Thyroid gland (tissue), 4 donors: ENCODE measurements around the gene LGI1. TPM values are rescaled to one million over a fixed set of nuclear protein-coding genes. Genes with fewer than 3 reads are reported as not detected.
A peak's percentile ranks its signal among the peaks of the same experiment; 100 is the strongest.

Source experiments
- DNase-seq, 2 donors: peaks; one replicate each; pipeline ENCODE4 v3.0.0-alpha.2; 2019
- H3K27ac ChIP-seq, 3 donors: fragments of 200-600 bp; sonication (generic); 1 replicate in 2 of 3; 2 replicates in 1 of 3; pipeline ENCODE4 v1.5.1; 2016 to 2019; ENCODE audit warnings: mild to moderate bottlenecking in 1 of 3, moderate library complexity in 1 of 3
- H3K27me3 ChIP-seq: fragments of 200-600 bp; sonication (generic); one replicate; pipeline ENCODE4 v1.5.1; 2019
- H3K36me3 ChIP-seq, 2 donors: fragments of 200-600 bp; sonication (generic); one replicate each; pipeline ENCODE4 v1.5.1; 2016 to 2019
- H3K4me1 ChIP-seq, 2 donors: fragments of 200-600 bp; sonication (generic); one replicate each; pipeline ENCODE4 v1.5.1; 2017 to 2019
- H3K4me3 ChIP-seq, 3 donors: fragments of 200-600 bp; sonication (generic); replicated peaks in 1 of 3; 1 replicate in 2 of 3; 2 replicates in 1 of 3; pipeline ENCODE4 v1.5.1; 2016; ENCODE audit warnings: mild to moderate bottlenecking in 1 of 3
- H3K9me3 ChIP-seq: fragments of 200-600 bp; sonication (generic); one replicate; pipeline ENCODE4 v1.5.1; 2017
- CTCF ChIP-seq, 6 experiments: fragments of 200-600 bp in 3 of 6; fragments of 450-650 bp in 3 of 6; sonication (generic) in 3 of 6; IDR thresholded peaks; one replicate each; pipeline ENCODE4 v1.5.1; 2016 to 2019; ENCODE audit warnings: antibody characterized with exemption in 6 of 6, mild to moderate bottlenecking in 2 of 6, inconsistent platforms in 1 of 6, moderate library complexity in 1 of 6
- POLR2A ChIP-seq, 2 donors: fragments of 450-650 bp; IDR thresholded peaks; one replicate each; pipeline ENCODE4 v1.6.1; 2017; ENCODE audit warnings: antibody characterized with exemption in 2 of 2, mild to moderate bottlenecking in 2 of 2, moderate library complexity in 1 of 2
- WGBS, 2 donors: methylation state at CpG; one replicate each; pipeline ENCODE4 v1.1.5; 2017; 5-methylcytosine and 5-hydroxymethylcytosine counted together
- intact Hi-C: fragments of 100-400 bp; cut with DNase I; formaldehyde crosslinking; loops from one replicate; pipeline ENCODE4 v1.15.1; 2023
- total RNA-seq, 4 donors: library from RNA; depleted of rRNA; stranded (reverse); fragments of >200 nt; gene quantifications; one replicate each; pipeline ENCODE4 v1.2.3, GENCODE V29; 2016

The LGI1 gene
- total RNA-seq, 4 donors from 2014 or later, result not detected

- WGBS, 2 donors, result 44 to 46% methylated on average over 3 of the region's 3 CpGs
- Histone ChIP-seq H3K27me3 (no peaks in the 10 kb centered on the region), H3K4me3 (no peak overlapping the region), H3K9me3 (no peaks in the 10 kb centered on the region), H3K4me1 (no peaks in the 10 kb centered on the region), H3K27ac (no peak overlapping the region), H3K36me3 (no peaks in the 10 kb centered on the region)
- intact Hi-C loops, result no loop called here
- no peak for DNase-seq
- TF ChIP-seq CTCF (IDR thresholded peaks at IDR 0.05), result no peak
- TF ChIP-seq POLR2A (IDR thresholded peaks at IDR 0.05), result no peak
These were observed 84.2 kb downstream of the LGI1 start for GRCh38 chr10:93841961-93842360.

- TF ChIP-seq POLR2A (IDR thresholded peaks at IDR 0.05), result no peak
- no peak for TF ChIP-seq CTCF (IDR thresholded peaks at IDR 0.05)
- Histone ChIP-seq H3K36me3 (no peaks in the 10 kb centered on the region), H3K4me1 (no peaks in the 10 kb centered on the region), H3K4me3 (no peak overlapping the region), H3K9me3 (no peaks in the 10 kb centered on the region), H3K27me3 (no peaks in the 10 kb centered on the region), H3K27ac (no peak overlapping the region)
- DNase-seq, result peak; percentile 3 to 15
- WGBS, 2 donors, result 78 to 80% methylated on average over 4 to 14 of the region's 30 CpGs
- intact Hi-C loops, result no loop called here
These were observed 87.4 kb downstream of the LGI1 start for GRCh38 chr10:93844979-93845626.

Other genes with a start within 250 kb of the LGI1 start
- gene FFAR4, start 191.3 kb upstream of the LGI1 start, total RNA-seq, result under 1 TPM in 3 of 4 donors, not detected in 1; 0.15 to 0.78 (median 0.40) TPM
- gene RBP4, start 156.7 kb upstream of the LGI1 start, total RNA-seq, result 1 to 10 TPM; 1.9 to 5.5 (median 5.3) TPM
- not detected for gene PDE6C, start 145.4 kb upstream of the LGI1 start, total RNA-seq
- 100 to 1,000 TPM in 1 of 4 donors, 10 to 100 TPM in 3; 18.6 to 293 (median 27.8) TPM for gene FRA10AC1, start 55.3 kb upstream of the LGI1 start, total RNA-seq
- 10 to 100 TPM in 1 of 4 donors, 1 to 10 TPM in 3; 7.3 to 12.8 (median 8.1) TPM for gene SLC35G1, start 136.0 kb downstream of the LGI1 start, total RNA-seq
- gene PLCE1, start 236.0 kb downstream of the LGI1 start, total RNA-seq, result 10 to 100 TPM; 15.5 to 29.8 (median 17.6) TPM